Measurements from ENCODE around the gene RRM1. TPM values are rescaled to one million over a fixed set of nuclear protein-coding genes. Genes with fewer than 3 reads are reported as not detected.

The RRM1 gene
- total and polyA plus RNA-seq, 2 of the 13 experiments (the other 11 are each of a cell fraction or from before 2014, with no cell fraction given), result 17.3 to 108 TPM

- DNase-seq (ENCODE audit: low spot score), result peak; percentile 48
- Histone ChIP-seq H4K20me1 (ENCODE audit: insufficient read depth, low read length) (no peaks in the 10 kb centered on the region), H2AFZ (ENCODE audit: low read length) (no peak overlapping the region), H3K36me3 (replicated peaks in 1 of 2; ENCODE audit: control insufficient read depth in 1 of 2, insufficient read depth in 2 of 2, low read length in 2 of 2) (no peaks in the 10 kb centered on the region), H3K4me2 (ENCODE audit: low read depth, low read length) (no peak overlapping the region), H3K27ac (ENCODE audit: extremely low read length, insufficient read depth, low read length) (no peak overlapping the region), H3K9me3 (ENCODE audit: low read length) (no peaks in the 10 kb centered on the region), H3K79me2 (ENCODE audit: insufficient read depth, low read length) (no peaks in the 10 kb centered on the region), H3K4me1 (ENCODE audit: insufficient read depth, low read length) (no peaks in the 10 kb centered on the region), H3K27me3 (ENCODE audit: control insufficient read depth in 1 of 2, insufficient read depth in 2 of 2, low read length in 2 of 2) (peaks cover 0 to 26% of the 10 kb centered on the region in 2 experiments; a peak in 2 of 5 replicates), H3K9ac (ENCODE audit: insufficient read depth, low read depth, low read length) (no peak overlapping the region), H3K4me3 (replicated peaks in 1 of 3; ENCODE audit: insufficient read depth in 1 of 3, low read depth in 2 of 3, low read length in 3 of 3) (no peak overlapping the region)
- peak; percentile 76 for FAIRE-seq
- CTCF ChIA-PET (ENCODE audit: low intra/inter-chr PET ratio, low total read pairs), result interaction anchor here (1.2 kb wide), 1 partner anchor 357 kb away, joined by 5 read pairs; no protein-coding TSS in a partner anchor
- 21% methylated on average over 8 of the region's 9 CpGs for WGBS (ENCODE audit: low lambda C conversion rate)
- peak; percentile 97 for ATAC-seq
- intact Hi-C loops (cut with micrococcal nuclease; ENCODE audit: unreplicated experiment) (loop anchor here (1.0 kb wide), 1 partner anchor 357 kb away; no protein-coding TSS in a partner anchor), in situ Hi-C loops (cut with HindIII; ENCODE audit: extremely low pct_ligation_motif_present, low pct_unique_long_range_greater_than_20kb) (loop anchor here (10.0 kb wide), 1 partner anchor 823 kb away; no protein-coding TSS in a partner anchor)
- POLR2A ChIA-PET, result no interaction called here
- no TSS peak for BruUV-seq (replicated peaks)
- peak; percentile 83 for TF ChIP-seq XRCC5 (optimal IDR thresholded peaks at IDR 0.05; ENCODE audit: low read length)
- peak; percentile 18; the same call in 1 of the 2 replicates for TF ChIP-seq SMC3 (IDR thresholded peaks at IDR 0.05; ENCODE audit: low read length)
- no peak for TF ChIP-seq NBN (conservative IDR thresholded peaks at IDR 0.05)
- peak; percentile 35; the same call in 1 of the 2 replicates for TF ChIP-seq REPIN1 (CRISPR knock-in tag; IDR thresholded peaks at IDR 0.05; ENCODE audit: borderline replicate concordance, low read depth)
- TF ChIP-seq BCL6 (CRISPR knock-in tag; IDR thresholded peaks at IDR 0.05), result no peak
- no peak for TF ChIP-seq ZNF142 (CRISPR knock-in tag; IDR thresholded peaks at IDR 0.05)
- no peak for TF ChIP-seq ZNF20 (CRISPR knock-in tag; IDR thresholded peaks at IDR 0.05)
- peak; percentile 23; the same call in 1 of the 2 replicates for TF ChIP-seq MYC (CRISPR knock-in tag; IDR thresholded peaks at IDR 0.05; ENCODE audit: borderline replicate concordance)
- TF ChIP-seq SAP130 (CRISPR knock-in tag; IDR thresholded peaks at IDR 0.05; ENCODE audit: low read depth), result no peak
- TF ChIP-seq TCF12 (IDR thresholded peaks at IDR 0.05), result no peak
- TF ChIP-seq TCF12 (CRISPR knock-in tag; IDR thresholded peaks at IDR 0.05), result no peak
- TF ChIP-seq MTF1 (CRISPR knock-in tag; IDR thresholded peaks at IDR 0.05), result no peak
- TF ChIP-seq HNF1B (CRISPR knock-in tag; IDR thresholded peaks at IDR 0.05), result no peak
- TF ChIP-seq ZNF589 (CRISPR knock-in tag; conservative IDR thresholded peaks at IDR 0.05), result no peak
- TF ChIP-seq ZNF350 (CRISPR knock-in tag; IDR thresholded peaks at IDR 0.05; ENCODE audit: borderline replicate concordance, low read depth), result 0 out of 2 replicates have a peak, but pooled peaks have one; percentile 21
Measured at GRCh38 chr11:4181782-4182721, 87.5 kb downstream of the RRM1 start.

All from HepG2 (cell line).